ENCODE measurements around the gene RGPD5. TPM values are rescaled to one million over a fixed set of nuclear protein-coding genes. Genes with fewer than 3 reads are reported as not detected.
"Not testable (repeated sequence)": the region's sequence is repeated elsewhere in the genome, so short reads cannot be mapped to it uniquely, and the experiment has no call there.

RGPD5 gene
- 133 TPM for total RNA-seq
- polyA plus RNA-seq = 1 to 10 TPM; 2.5 to 4.4 (median 3.2) TPM

- peak; percentile 100 for ATAC-seq (ENCODE audit: low read depth in 2 of 2)
- not testable (repeated sequence) for H3K4me1 ChIP-seq (ENCODE audit: control insufficient read depth, insufficient read depth, low read length, poor library complexity, severe bottlenecking); H3K27ac Mint-ChIP-seq; H3K36me3 Mint-ChIP-seq; H3K27ac ChIP-seq (ENCODE audit: insufficient read depth, low read length, poor library complexity, severe bottlenecking); H3K36me3 ChIP-seq (ENCODE audit: control insufficient read depth, insufficient read depth, low read length); H3K27me3 Mint-ChIP-seq; H3K4me3 Mint-ChIP-seq; H3K9me3 Mint-ChIP-seq; H3K4me3 ChIP-seq (ENCODE audit: low read depth, low read length); H3K9me3 ChIP-seq (ENCODE audit: control insufficient read depth in 2 of 2, low read length in 2 of 2); H3K4me1 Mint-ChIP-seq; DNase-seq; H3K27me3 ChIP-seq (ENCODE audit: control insufficient read depth, insufficient read depth, low read length)
Measured at GRCh38 chr2:109794074-109794737, at the start of gene RGPD5. RGPD5 (plus strand) TSS chr2:109794305; CDS start chr2:109794466, 161 bp downstream.

- not testable (repeated sequence) for H3K27me3 ChIP-seq (ENCODE audit: control insufficient read depth, insufficient read depth, low read length); H3K4me1 Mint-ChIP-seq; H3K4me1 ChIP-seq (ENCODE audit: control insufficient read depth, insufficient read depth, low read length, poor library complexity, severe bottlenecking); H3K4me3 ChIP-seq (ENCODE audit: low read depth, low read length); H3K36me3 ChIP-seq (ENCODE audit: control insufficient read depth, insufficient read depth, low read length); H3K36me3 Mint-ChIP-seq; H3K9me3 Mint-ChIP-seq; H3K27ac Mint-ChIP-seq; DNase-seq; H3K27me3 Mint-ChIP-seq; H3K27ac ChIP-seq (ENCODE audit: insufficient read depth, low read length, poor library complexity, severe bottlenecking); H3K9me3 ChIP-seq (ENCODE audit: control insufficient read depth in 2 of 2, low read length in 2 of 2); H3K4me3 Mint-ChIP-seq; ATAC-seq (ENCODE audit: low read depth in 2 of 2)
Measured at GRCh38 chr2:109751572-109751971, 42.5 kb upstream of the RGPD5 start.

DNA sequence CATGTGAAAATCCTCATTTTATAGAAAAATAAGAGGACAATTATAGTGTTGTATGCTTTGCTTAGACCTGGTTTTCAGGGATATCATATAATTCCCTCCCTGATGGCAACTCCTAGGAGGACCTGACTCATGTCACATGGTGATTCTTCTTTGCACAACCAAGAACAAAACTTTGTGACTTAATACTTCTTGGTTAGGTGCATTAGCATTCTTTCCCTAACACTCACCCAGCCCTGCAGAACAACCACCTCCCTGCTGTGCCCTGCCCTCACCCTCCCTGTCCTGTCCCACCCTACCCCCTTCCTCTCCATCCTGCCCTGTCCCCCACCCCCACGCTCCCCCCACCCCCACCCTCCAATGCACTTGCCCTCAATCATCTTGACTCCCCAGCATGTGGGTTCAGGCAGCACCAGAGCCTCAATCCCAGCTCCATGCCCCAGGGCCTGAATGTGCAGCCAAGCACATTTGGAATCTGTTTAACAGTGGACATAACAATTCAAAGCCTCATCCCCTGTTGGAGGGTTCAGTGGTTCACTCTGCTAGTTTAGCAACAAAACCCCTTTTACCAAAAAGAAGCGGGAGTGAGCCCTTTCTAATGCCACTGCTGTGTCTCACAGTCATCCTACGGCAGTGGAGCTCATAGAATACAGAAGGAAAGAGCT is 36.8 kb upstream of the RGPD5 start:
- H3K36me3 ChIP-seq (ENCODE audit: control insufficient read depth, insufficient read depth, low read length); H3K27me3 Mint-ChIP-seq; ATAC-seq (ENCODE audit: low read depth in 2 of 2); H3K27ac Mint-ChIP-seq; H3K9me3 Mint-ChIP-seq; H3K36me3 Mint-ChIP-seq; H3K9me3 ChIP-seq (ENCODE audit: control insufficient read depth in 2 of 2, low read length in 2 of 2); H3K4me3 ChIP-seq (ENCODE audit: low read depth, low read length); H3K27me3 ChIP-seq (ENCODE audit: control insufficient read depth, insufficient read depth, low read length); H3K4me1 Mint-ChIP-seq; H3K4me3 Mint-ChIP-seq; DNase-seq; H3K27ac ChIP-seq (ENCODE audit: insufficient read depth, low read length, poor library complexity, severe bottlenecking); H3K4me1 ChIP-seq (ENCODE audit: control insufficient read depth, insufficient read depth, low read length, poor library complexity, severe bottlenecking): not testable (repeated sequence)

GRCh38 chr2:109760265-109761042 is 33.7 kb upstream of the RGPD5 start:
- not testable (repeated sequence) for H3K27ac Mint-ChIP-seq; H3K9me3 Mint-ChIP-seq; H3K36me3 Mint-ChIP-seq; DNase-seq; H3K27me3 Mint-ChIP-seq; H3K9me3 ChIP-seq (ENCODE audit: control insufficient read depth in 2 of 2, low read length in 2 of 2); H3K4me1 ChIP-seq (ENCODE audit: control insufficient read depth, insufficient read depth, low read length, poor library complexity, severe bottlenecking); H3K27ac ChIP-seq (ENCODE audit: insufficient read depth, low read length, poor library complexity, severe bottlenecking); H3K36me3 ChIP-seq (ENCODE audit: control insufficient read depth, insufficient read depth, low read length); H3K27me3 ChIP-seq (ENCODE audit: control insufficient read depth, insufficient read depth, low read length); H3K4me3 ChIP-seq (ENCODE audit: low read depth, low read length); H3K4me1 Mint-ChIP-seq
- H3K4me3 Mint-ChIP-seq = peak overlapping the region in 1 of 4 donors; percentile 43
- ATAC-seq (ENCODE audit: low read depth in 2 of 2) = peak; percentile 23 to 44

DNA sequence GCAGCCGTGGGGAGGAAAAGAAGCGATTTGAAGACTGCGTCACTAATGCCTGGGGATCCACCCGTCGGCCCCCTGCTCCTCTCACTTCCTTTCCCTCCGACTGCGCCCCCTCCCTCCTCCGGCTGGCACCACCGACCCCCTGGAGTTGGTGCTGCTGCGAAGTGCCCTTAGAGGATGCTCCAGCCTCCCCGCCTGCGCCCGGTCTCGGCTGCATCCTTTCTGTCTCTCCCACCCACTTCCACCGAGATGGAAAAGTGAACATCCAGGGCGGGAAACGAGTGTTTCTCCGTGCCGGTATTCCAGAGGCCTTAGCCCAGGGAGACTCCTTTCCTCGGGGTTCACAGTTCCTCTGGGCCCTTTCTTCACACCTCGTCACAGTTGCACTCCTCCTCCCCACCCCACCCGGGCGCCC is 33.1 kb upstream of the RGPD5 start:
- not testable (repeated sequence) for H3K27me3 ChIP-seq (ENCODE audit: control insufficient read depth, insufficient read depth, low read length); H3K9me3 Mint-ChIP-seq; H3K27me3 Mint-ChIP-seq; DNase-seq; H3K36me3 ChIP-seq (ENCODE audit: control insufficient read depth, insufficient read depth, low read length); H3K27ac Mint-ChIP-seq; H3K4me1 Mint-ChIP-seq; H3K27ac ChIP-seq (ENCODE audit: insufficient read depth, low read length, poor library complexity, severe bottlenecking); H3K4me3 Mint-ChIP-seq; H3K36me3 Mint-ChIP-seq; H3K4me1 ChIP-seq (ENCODE audit: control insufficient read depth, insufficient read depth, low read length, poor library complexity, severe bottlenecking); H3K9me3 ChIP-seq (ENCODE audit: control insufficient read depth in 2 of 2, low read length in 2 of 2); H3K4me3 ChIP-seq (ENCODE audit: low read depth, low read length)
- peak; percentile 15 to 46 for ATAC-seq (ENCODE audit: low read depth in 2 of 2)

DNA sequence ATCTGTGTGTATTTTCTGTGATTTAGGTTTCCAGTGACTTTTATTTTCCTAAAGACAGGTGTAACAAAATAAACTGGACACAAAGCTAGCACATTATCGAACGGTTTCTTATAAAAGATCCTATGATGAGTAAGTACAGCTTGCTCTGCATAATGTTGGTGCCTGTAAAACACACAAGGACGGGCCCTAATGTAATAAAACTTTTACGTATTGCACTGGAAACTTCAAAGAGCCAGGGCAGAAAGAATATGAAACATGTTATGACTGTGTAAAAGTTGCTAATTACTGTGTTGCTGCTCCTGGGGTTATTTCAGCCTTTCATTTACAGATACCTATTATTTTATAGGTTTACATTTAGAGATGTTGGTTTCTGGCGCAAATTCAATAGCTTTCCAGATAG is 32.1 kb upstream of the RGPD5 start:
- H3K36me3 Mint-ChIP-seq; H3K27me3 ChIP-seq (ENCODE audit: control insufficient read depth, insufficient read depth, low read length); H3K4me1 ChIP-seq (ENCODE audit: control insufficient read depth, insufficient read depth, low read length, poor library complexity, severe bottlenecking); H3K36me3 ChIP-seq (ENCODE audit: control insufficient read depth, insufficient read depth, low read length); H3K27me3 Mint-ChIP-seq; H3K9me3 ChIP-seq (ENCODE audit: control insufficient read depth in 2 of 2, low read length in 2 of 2); H3K4me3 Mint-ChIP-seq; H3K4me1 Mint-ChIP-seq; H3K9me3 Mint-ChIP-seq; H3K27ac ChIP-seq (ENCODE audit: insufficient read depth, low read length, poor library complexity, severe bottlenecking); H3K27ac Mint-ChIP-seq; H3K4me3 ChIP-seq (ENCODE audit: low read depth, low read length); ATAC-seq (ENCODE audit: low read depth in 2 of 2); DNase-seq: not testable (repeated sequence)

DNA sequence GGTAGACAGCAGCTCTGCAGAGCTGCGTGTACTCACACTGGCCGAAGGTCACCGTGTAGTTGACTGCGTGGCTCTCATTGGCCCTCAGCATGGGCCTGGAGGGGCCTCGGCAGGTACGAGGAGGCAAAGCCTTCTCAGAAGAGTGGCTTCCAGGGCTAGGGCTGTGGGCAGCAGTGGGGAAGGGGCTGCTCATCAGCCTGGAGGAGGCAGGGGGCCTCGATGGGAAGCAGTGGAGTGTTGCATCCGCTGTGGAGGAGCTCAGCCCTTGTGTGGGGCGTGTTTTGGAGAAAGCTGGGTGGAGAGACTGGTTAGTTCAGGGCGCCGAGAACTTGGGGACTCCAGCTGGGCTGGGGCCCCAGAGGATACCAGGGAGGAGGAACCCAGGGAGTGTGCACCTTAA is 28.0 kb upstream of the RGPD5 start:
- not testable (repeated sequence) for H3K36me3 ChIP-seq (ENCODE audit: control insufficient read depth, insufficient read depth, low read length); H3K4me1 ChIP-seq (ENCODE audit: control insufficient read depth, insufficient read depth, low read length, poor library complexity, severe bottlenecking); H3K27ac ChIP-seq (ENCODE audit: insufficient read depth, low read length, poor library complexity, severe bottlenecking); H3K9me3 ChIP-seq (ENCODE audit: control insufficient read depth in 2 of 2, low read length in 2 of 2); H3K4me3 ChIP-seq (ENCODE audit: low read depth, low read length); ATAC-seq (ENCODE audit: low read depth in 2 of 2); DNase-seq; H3K4me1 Mint-ChIP-seq; H3K9me3 Mint-ChIP-seq; H3K36me3 Mint-ChIP-seq; H3K27me3 ChIP-seq (ENCODE audit: control insufficient read depth, insufficient read depth, low read length); H3K27me3 Mint-ChIP-seq; H3K4me3 Mint-ChIP-seq; H3K27ac Mint-ChIP-seq

Data from CD4-positive, CD25-positive, alpha-beta regulatory T cell (primary cell).